K562 (cell line): ENCODE data around the gene DHRS4L2. TPM values are rescaled to one million over a fixed set of nuclear protein-coding genes. Genes with fewer than 3 reads are reported as not detected.
A peak's percentile ranks its signal among the peaks of the same experiment; 100 is the strongest.
"Not testable (repeated sequence)": the region's sequence is repeated elsewhere in the genome, so short reads cannot be mapped to it uniquely, and the experiment has no call there.

Experiments used
- ATAC-seq: fragments of 200-7000 bp; cut with Tn5 transposase; 3 replicates; pipeline ENCODE4 v1.9.1; 2020; ENCODE audit warnings: moderate library complexity
- BruUV-seq: library from RNA; stranded (reverse); fragments of 400-500 nt; replicated peaks from 2 replicates; lab custom pipeline; 2021; lab: Mats Ljungman, UMichigan
- CTCF ChIA-PET: fragments of 300-600 bp; formaldehyde crosslinking; extraction: SDS; loops from one replicate; lab custom pipeline; 2021; ENCODE audit warnings: low intra/inter-chr PET ratio; lab: Yijun Ruan, JAX
- POLR2A ChIA-PET: fragments of 300-600, 350-650 bp; sonication (Branson Sonifier 250); formaldehyde crosslinking; extraction: SDS; loops from one replicate; lab custom pipeline; 2021; ENCODE audit warnings: antibody characterized with exemption, inconsistent platforms; lab: Yijun Ruan, JAX
- DNase-seq, 4 experiments: peaks; one replicate each; pipeline versions ENCODE4 v3.0.0 to v3.0.0-alpha.2; 2011 to 2018; ENCODE audit warnings: low spot score in 3 of 4, mixed read lengths in 3 of 4; ENCODE audit errors: extremely low read depth in 1 of 4
- FAIRE-seq: peaks from 2 replicates; lab custom pipeline; 2011; peaks lifted over from hg19 to GRCh38; lab: Jason Lieb, UNC
- H2AFZ ChIP-seq: 2 replicates; pipeline ENCODE4 v1.6.0; 2011; ENCODE audit warnings: low read depth, low read length, control low read depth, inconsistent platforms
- H3K27ac ChIP-seq: fragments of 200-600 bp; 3 replicates; pipeline ENCODE4 v1.8.0; 2011; ENCODE audit warnings: low read depth, mild to moderate bottlenecking, control low read depth, inconsistent platforms, low read length, moderate library complexity, mixed read lengths; ENCODE audit errors: extremely low read depth
- H3K27me3 ChIP-seq, 2 experiments: fragments of 300-600 bp in 1 of 2; 2 replicates in 1 of 2; 3 replicates in 1 of 2; pipeline versions ENCODE4 v1.6.0 to v1.8.0; 2011; ENCODE audit warnings: inconsistent platforms in 2 of 2, low read length in 2 of 2, mild to moderate bottlenecking in 1 of 2, mixed read lengths in 1 of 2, moderate library complexity in 1 of 2; ENCODE audit not compliant: control insufficient read depth in 2 of 2, insufficient read depth in 2 of 2
- H3K36me3 ChIP-seq: fragments of 300-600 bp; 3 replicates; pipeline ENCODE4 v1.8.0; 2011; ENCODE audit warnings: mild to moderate bottlenecking, low read length, inconsistent platforms; ENCODE audit not compliant: control insufficient read depth, insufficient read depth
- H3K4me1 ChIP-seq, 2 experiments: fragments of 200-600 bp in 1 of 2; replicated peaks in 1 of 2; 2 replicates in 1 of 2; 3 replicates in 1 of 2; pipeline versions ENCODE4 v1.5.1 to v1.8.0; 2011; ENCODE audit warnings: inconsistent platforms in 2 of 2, low read length in 2 of 2, mild to moderate bottlenecking in 1 of 2, mixed read lengths in 1 of 2, moderate library complexity in 1 of 2; ENCODE audit not compliant: control insufficient read depth in 2 of 2, insufficient read depth in 2 of 2
- H3K4me2 ChIP-seq: 2 replicates; pipeline ENCODE4 v1.6.1; 2011; ENCODE audit warnings: low read length, control low read depth, inconsistent platforms, mixed read lengths; ENCODE audit not compliant: insufficient read depth
- H3K4me3 ChIP-seq: fragments of 200-600 bp; sonication (generic), shearing (Covaris generic); 2 replicates; pipeline ENCODE4 v1.5.1; 2016; ENCODE audit warnings: control low read depth, inconsistent platforms
- H3K79me2 ChIP-seq: fragments of 200-600 bp; 3 replicates; pipeline ENCODE4 v1.8.0; 2011; ENCODE audit warnings: low read length, inconsistent platforms; ENCODE audit not compliant: control insufficient read depth, insufficient read depth
- H3K9ac ChIP-seq, 2 experiments: 2 replicates each; pipeline versions ENCODE4 v1.6.0 to v1.6.1; 2011; ENCODE audit warnings: low read depth in 2 of 2, low read length in 2 of 2, control low read depth in 1 of 2, inconsistent platforms in 1 of 2, mild to moderate bottlenecking in 1 of 2, mixed read lengths in 1 of 2; ENCODE audit not compliant: insufficient read depth in 1 of 2
- H3K9me1 ChIP-seq: one replicate; pipeline ENCODE4 v1.6.0; 2011; ENCODE audit warnings: inconsistent platforms, mild to moderate bottlenecking, low read length, moderate library complexity; ENCODE audit not compliant: control insufficient read depth, insufficient read depth
- H3K9me3 ChIP-seq: replicated peaks from 2 replicates; pipeline ENCODE4 v1.5.1; 2011; ENCODE audit warnings: low read depth, low read length, inconsistent platforms; ENCODE audit not compliant: control insufficient read depth, insufficient read depth
- H4K20me1 ChIP-seq: replicated peaks from 2 replicates; pipeline ENCODE4 v1.6.1; 2011; ENCODE audit warnings: low read length, inconsistent platforms, mixed read lengths; ENCODE audit not compliant: control insufficient read depth, insufficient read depth
- SPI1 ChIP-seq: IDR thresholded peaks from 2 replicates; pipeline ENCODE4 v1.6.1; 2011; ENCODE audit warnings: low read depth, low read length, control low read depth, borderline replicate concordance
- WGBS: fragments of 100-300 bp; shearing (Covaris generic); methylation state at CpG from one replicate; pipeline ENCODE4 v1.1.6; 2016; ENCODE audit warnings: low coverage, mixed read lengths; ENCODE audit not compliant: insufficient coverage; ENCODE audit errors: missing lambda C conversion rate; 5-methylcytosine and 5-hydroxymethylcytosine counted together
- in situ Hi-C: fragments of 300-500 bp; cut with MboI; formaldehyde crosslinking; loops from 4 replicates; pipeline ENCODE4 v1.15.0; 2018; ENCODE audit warnings: inconsistent platforms, mixed read lengths
- intact Hi-C: fragments of 100-400 bp; cut with micrococcal nuclease; formaldehyde crosslinking; loops from 2 replicates; pipeline ENCODE4 v1.14.2; 2022
- polyA plus RNA-seq, 8 experiments: library from polyadenylated mRNA; depleted of rRNA in 4 of 8; stranded (reverse) in 5 of 8; unstranded in 3 of 8; fragments of >200 nt; fragmentation: Nextera tagmentation in 2 of 8; fragmentation: Illumina TruSeq in 1 of 8; extraction: Ambion mirVana in 2 of 8; extraction: Trizol in 1 of 8; gene quantifications; 2 replicates each; pipeline versions ENCODE4 v1.2.1 to v1.2.3, GENCODE V29; 2011 to 2014; ENCODE audit warnings: inconsistent platforms in 1 of 8, missing spikeins in 1 of 8
- total RNA-seq, 7 experiments: library from RNA; depleted of rRNA in 6 of 7; stranded (reverse); fragments of >200 nt in 6 of 7; fragmentation: Illumina TruSeq in 2 of 7; extraction: Trizol in 2 of 7; gene quantifications; 2 replicates each; pipeline versions ENCODE4 v1.2.1 to v1.2.3, GENCODE V29; 2011 to 2021; ENCODE audit warnings: low replicate concordance in 1 of 7

DHRS4L2 gene
- total and polyA plus RNA-seq, 9 of the 15 experiments (the other 6 are each of a cell fraction or from before 2014, with no cell fraction given) = 2.3 to 13.7 (median 8.1) TPM

DNA sequence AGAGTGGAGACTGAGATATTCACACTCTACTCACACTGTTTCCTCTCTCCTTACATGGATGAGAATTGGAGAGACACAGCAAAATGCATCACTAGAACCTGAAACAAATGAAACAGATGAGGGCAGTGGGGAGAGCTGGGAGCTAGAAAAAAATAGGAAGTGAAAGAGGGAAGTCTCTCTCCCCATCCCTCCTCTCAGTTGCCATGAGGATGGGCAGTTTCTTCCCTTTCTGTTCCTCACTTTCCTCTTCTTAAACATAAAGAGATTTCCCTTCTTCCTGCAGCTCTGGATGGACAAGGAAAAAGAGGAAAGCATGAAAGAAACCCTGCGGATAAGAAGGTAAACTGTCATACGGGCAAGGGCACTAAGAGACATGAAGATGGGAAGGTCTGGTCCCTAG is 60.3 kb downstream of the DHRS4L2 start:
- POLR2A ChIA-PET, H3K27ac ChIP-seq, intact Hi-C loops, H3K9me1 ChIP-seq, BruUV-seq, H3K36me3 ChIP-seq, in situ Hi-C loops, H3K27me3 ChIP-seq, ATAC-seq, H3K9ac ChIP-seq, CTCF ChIA-PET, H3K79me2 ChIP-seq, H2AFZ ChIP-seq, FAIRE-seq, H3K9me3 ChIP-seq, H3K4me2 ChIP-seq, H3K4me3 ChIP-seq, H4K20me1 ChIP-seq, DNase-seq: not testable (repeated sequence)
- peaks cover 9 to 20% of the 10 kb centered on the region in 2 experiments; a peak in 3 of 5 replicates for H3K4me1 ChIP-seq
- no CpG with 5 or more reads among the region's 2 CpGs for WGBS
- peak; percentile 41; the same call in 1 of the 2 replicates for TF ChIP-seq SPI1

DNA sequence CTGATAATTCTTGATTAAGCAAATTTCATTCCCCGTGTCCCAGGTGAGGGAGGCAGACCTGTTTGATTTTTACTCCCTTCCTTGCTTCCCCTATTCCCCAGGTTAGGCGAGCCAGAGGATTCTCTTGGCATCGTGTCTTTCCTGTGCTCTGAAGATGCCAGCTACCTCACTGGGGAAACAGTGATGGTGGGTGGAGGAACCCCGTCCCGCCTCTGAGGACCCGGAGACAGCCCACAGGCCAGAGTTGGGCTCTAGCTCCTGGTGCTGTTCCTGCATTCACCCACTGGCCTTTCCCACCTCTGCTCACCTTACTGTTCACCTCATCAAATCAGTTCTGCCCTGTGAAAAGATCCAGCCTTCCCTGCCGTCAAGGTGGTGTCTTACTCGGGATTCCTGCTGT is 62.0 kb downstream of the DHRS4L2 start:
- H3K27ac ChIP-seq, H3K9me3 ChIP-seq, H3K4me3 ChIP-seq, intact Hi-C loops, BruUV-seq, DNase-seq, H4K20me1 ChIP-seq, H3K36me3 ChIP-seq, H3K9me1 ChIP-seq, H2AFZ ChIP-seq, ATAC-seq, H3K79me2 ChIP-seq, POLR2A ChIA-PET, CTCF ChIA-PET, H3K4me2 ChIP-seq, H3K9ac ChIP-seq, FAIRE-seq: not testable (repeated sequence)
- in situ Hi-C loops = loop anchor here (10.0 kb wide), 1 partner anchor 384 kb away; no protein-coding TSS in a partner anchor
- H3K27me3 ChIP-seq = peaks cover 0 to 25% of the 10 kb centered on the region in 2 experiments; a peak in 2 of 5 replicates
- WGBS = 43% methylated on average over 4 of the region's 8 CpGs
- H3K4me1 ChIP-seq = peaks cover 9 to 20% of the 10 kb centered on the region in 2 experiments; a peak in 3 of 5 replicates
